K562 (cell line): Measurements from ENCODE around the gene CHAT.

Experiments
- CAMTA2 ChIP-seq: fragments of 250-450 bp; sonication (Bioruptor Pico); conservative IDR thresholded peaks from 2 replicates; pipeline ENCODE4 v1.5.1; 2022
- DPF2 ChIP-seq: fragments of 450-650 bp; IDR thresholded peaks from 2 replicates; pipeline ENCODE4 v1.6.1; 2016
- POLR2AphosphoS2 ChIP-seq: IDR thresholded peaks from 2 replicates; pipeline ENCODE4 v1.6.1; 2012; ENCODE audit warnings: low read length, improper control_type of control experiment
- TBL1XR1 ChIP-seq, 2 experiments: IDR thresholded peaks; 2 replicates each; pipeline ENCODE4 v1.6.1; 2012; ENCODE audit warnings: improper control_type of control experiment in 2 of 2, low read length in 2 of 2, mild to moderate bottlenecking in 1 of 2
- ZBTB1 ChIP-seq: sonication (generic); formaldehyde crosslinking; IDR thresholded peaks from 2 replicates; pipeline ENCODE4 v1.8.1; 2023; ENCODE audit warnings: missing genetic modification reagents, low read depth, mild to moderate bottlenecking, borderline replicate concordance
- TF ChIP-seq, protein P1 (sequence below): fragments of 250-450 bp; sonication (Bioruptor Pico); IDR thresholded peaks from 2 replicates; pipeline ENCODE4 v1.5.0; 2020; ENCODE audit warnings: mild to moderate bottlenecking, borderline replicate concordance
- TF ChIP-seq, protein P2 (sequence below), 3 experiments: IDR thresholded peaks in 2 of 3; conservative IDR thresholded peaks in 1 of 3; 2 replicates each; pipeline ENCODE4 v1.5.1; 2011 to 2012; ENCODE audit warnings: low read length in 3 of 3, mild to moderate bottlenecking in 3 of 3, control low read depth in 2 of 3, improper control_type of control experiment in 1 of 3, inconsistent platforms in 1 of 3, low read depth in 1 of 3, mixed read lengths in 1 of 3, moderate library complexity in 1 of 3; ENCODE audit not compliant: insufficient read depth in 2 of 3
- TF ChIP-seq, protein P3 (sequence below), 3 experiments: fragments of 200-800 bp in 1 of 3; fragments of 250-450 bp in 1 of 3; fragments of 450-650 bp in 1 of 3; sonication (Bioruptor Pico) in 1 of 3; sonication (Bioruptor generic) in 1 of 3; formaldehyde crosslinking in 1 of 3; IDR thresholded peaks; 2 replicates each; pipeline versions ENCODE4 v1.6.1 to v1.8.0; 2016 to 2022; ENCODE audit warnings: mild to moderate bottlenecking in 2 of 3, missing genetic modification characterization in 2 of 3, missing compliant biosample characterization in 1 of 3, moderate library complexity in 1 of 3
- TF ChIP-seq, protein P4 (sequence below): fragments of 250-450 bp; sonication (Bioruptor Pico); IDR thresholded peaks from 2 replicates; pipeline ENCODE4 v1.4.0; 2020
- TF ChIP-seq, protein P5 (sequence below), 2 experiments: fragments of 450-650 bp; IDR thresholded peaks; 2 replicates each; pipeline ENCODE4 v1.6.1; 2018; ENCODE audit warnings: mild to moderate bottlenecking in 2 of 2, low read depth in 1 of 2; ENCODE audit not compliant: partially characterized antibody in 2 of 2

DNA sequence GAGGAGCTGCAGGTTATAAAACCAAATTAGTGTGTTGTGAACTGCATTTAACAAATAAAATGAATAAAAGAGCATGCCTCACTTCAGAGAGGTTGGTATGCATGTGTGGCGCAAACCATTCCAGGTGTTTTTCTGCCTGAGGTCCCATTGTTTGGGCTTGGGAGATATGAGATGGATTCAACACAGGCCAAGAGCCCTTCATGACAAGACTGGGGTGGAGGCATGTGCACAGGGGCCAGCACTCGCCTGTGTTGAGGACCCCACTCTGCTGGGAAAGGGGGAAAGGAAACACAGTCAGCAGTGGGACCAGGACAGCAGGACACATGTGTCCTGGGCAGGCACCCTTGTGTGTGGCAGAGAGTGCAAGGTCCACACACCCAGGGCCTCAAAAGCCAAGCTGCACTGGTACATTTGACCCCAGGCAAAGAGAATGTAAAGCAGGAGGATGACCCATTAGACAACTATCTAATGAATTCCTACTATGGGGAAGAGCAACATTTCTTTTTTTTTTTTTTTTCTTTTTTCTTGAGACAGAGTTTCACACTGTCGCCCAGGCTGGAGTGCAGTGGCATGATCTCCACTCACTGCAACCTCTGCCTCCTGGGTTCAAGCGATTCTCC lies 12.9 kb upstream of the CHAT start:
- TF ChIP-seq, protein P1, sequence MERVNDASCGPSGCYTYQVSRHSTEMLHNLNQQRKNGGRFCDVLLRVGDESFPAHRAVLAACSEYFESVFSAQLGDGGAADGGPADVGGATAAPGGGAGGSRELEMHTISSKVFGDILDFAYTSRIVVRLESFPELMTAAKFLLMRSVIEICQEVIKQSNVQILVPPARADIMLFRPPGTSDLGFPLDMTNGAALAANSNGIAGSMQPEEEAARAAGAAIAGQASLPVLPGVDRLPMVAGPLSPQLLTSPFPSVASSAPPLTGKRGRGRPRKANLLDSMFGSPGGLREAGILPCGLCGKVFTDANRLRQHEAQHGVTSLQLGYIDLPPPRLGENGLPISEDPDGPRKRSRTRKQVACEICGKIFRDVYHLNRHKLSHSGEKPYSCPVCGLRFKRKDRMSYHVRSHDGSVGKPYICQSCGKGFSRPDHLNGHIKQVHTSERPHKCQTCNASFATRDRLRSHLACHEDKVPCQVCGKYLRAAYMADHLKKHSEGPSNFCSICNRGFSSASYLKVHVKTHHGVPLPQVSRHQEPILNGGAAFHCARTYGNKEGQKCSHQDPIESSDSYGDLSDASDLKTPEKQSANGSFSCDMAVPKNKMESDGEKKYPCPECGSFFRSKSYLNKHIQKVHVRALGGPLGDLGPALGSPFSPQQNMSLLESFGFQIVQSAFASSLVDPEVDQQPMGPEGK (CRISPR knock-in tag) = no peak
- no peak for TF ChIP-seq CAMTA2 (CRISPR knock-in tag)
- TF ChIP-seq, protein P2, sequence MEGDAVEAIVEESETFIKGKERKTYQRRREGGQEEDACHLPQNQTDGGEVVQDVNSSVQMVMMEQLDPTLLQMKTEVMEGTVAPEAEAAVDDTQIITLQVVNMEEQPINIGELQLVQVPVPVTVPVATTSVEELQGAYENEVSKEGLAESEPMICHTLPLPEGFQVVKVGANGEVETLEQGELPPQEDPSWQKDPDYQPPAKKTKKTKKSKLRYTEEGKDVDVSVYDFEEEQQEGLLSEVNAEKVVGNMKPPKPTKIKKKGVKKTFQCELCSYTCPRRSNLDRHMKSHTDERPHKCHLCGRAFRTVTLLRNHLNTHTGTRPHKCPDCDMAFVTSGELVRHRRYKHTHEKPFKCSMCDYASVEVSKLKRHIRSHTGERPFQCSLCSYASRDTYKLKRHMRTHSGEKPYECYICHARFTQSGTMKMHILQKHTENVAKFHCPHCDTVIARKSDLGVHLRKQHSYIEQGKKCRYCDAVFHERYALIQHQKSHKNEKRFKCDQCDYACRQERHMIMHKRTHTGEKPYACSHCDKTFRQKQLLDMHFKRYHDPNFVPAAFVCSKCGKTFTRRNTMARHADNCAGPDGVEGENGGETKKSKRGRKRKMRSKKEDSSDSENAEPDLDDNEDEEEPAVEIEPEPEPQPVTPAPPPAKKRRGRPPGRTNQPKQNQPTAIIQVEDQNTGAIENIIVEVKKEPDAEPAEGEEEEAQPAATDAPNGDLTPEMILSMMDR (IDR thresholded peaks at IDR 0.05 in 2 of 3, conservative IDR thresholded peaks at IDR 0.05 in 1 of 3; ENCODE audit: insufficient read depth in 2 of 3, low read depth in 1 of 3, low read length in 3 of 3) = no peak
- TF ChIP-seq ZBTB1 (CRISPR knock-in tag) = no peak
- TF ChIP-seq, protein P3, sequence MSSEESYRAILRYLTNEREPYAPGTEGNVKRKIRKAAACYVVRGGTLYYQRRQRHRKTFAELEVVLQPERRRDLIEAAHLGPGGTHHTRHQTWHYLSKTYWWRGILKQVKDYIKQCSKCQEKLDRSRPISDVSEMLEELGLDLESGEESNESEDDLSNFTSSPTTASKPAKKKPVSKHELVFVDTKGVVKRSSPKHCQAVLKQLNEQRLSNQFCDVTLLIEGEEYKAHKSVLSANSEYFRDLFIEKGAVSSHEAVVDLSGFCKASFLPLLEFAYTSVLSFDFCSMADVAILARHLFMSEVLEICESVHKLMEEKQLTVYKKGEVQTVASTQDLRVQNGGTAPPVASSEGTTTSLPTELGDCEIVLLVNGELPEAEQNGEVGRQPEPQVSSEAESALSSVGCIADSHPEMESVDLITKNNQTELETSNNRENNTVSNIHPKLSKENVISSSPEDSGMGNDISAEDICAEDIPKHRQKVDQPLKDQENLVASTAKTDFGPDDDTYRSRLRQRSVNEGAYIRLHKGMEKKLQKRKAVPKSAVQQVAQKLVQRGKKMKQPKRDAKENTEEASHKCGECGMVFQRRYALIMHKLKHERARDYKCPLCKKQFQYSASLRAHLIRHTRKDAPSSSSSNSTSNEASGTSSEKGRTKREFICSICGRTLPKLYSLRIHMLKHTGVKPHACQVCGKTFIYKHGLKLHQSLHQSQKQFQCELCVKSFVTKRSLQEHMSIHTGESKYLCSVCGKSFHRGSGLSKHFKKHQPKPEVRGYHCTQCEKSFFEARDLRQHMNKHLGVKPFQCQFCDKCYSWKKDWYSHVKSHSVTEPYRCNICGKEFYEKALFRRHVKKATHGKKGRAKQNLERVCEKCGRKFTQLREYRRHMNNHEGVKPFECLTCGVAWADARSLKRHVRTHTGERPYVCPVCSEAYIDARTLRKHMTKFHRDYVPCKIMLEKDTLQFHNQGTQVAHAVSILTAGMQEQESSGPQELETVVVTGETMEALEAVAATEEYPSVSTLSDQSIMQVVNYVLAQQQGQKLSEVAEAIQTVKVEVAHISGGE (CRISPR knock-in tag; IDR thresholded peaks at IDR 0.05) = no peak
- no peak for TF ChIP-seq DPF2
- no peak for TF ChIP-seq TBL1XR1 (IDR thresholded peaks at IDR 0.05; ENCODE audit: low read length in 2 of 2)
- TF ChIP-seq POLR2AphosphoS2 = no peak
- TF ChIP-seq, protein P4, sequence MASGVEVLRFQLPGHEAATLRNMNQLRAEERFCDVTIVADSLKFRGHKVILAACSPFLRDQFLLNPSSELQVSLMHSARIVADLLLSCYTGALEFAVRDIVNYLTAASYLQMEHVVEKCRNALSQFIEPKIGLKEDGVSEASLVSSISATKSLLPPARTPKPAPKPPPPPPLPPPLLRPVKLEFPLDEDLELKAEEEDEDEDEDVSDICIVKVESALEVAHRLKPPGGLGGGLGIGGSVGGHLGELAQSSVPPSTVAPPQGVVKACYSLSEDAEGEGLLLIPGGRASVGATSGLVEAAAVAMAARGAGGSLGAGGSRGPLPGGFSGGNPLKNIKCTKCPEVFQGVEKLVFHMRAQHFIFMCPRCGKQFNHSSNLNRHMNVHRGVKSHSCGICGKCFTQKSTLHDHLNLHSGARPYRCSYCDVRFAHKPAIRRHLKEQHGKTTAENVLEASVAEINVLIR (CRISPR knock-in tag) = no peak
- TF ChIP-seq, protein P5, sequence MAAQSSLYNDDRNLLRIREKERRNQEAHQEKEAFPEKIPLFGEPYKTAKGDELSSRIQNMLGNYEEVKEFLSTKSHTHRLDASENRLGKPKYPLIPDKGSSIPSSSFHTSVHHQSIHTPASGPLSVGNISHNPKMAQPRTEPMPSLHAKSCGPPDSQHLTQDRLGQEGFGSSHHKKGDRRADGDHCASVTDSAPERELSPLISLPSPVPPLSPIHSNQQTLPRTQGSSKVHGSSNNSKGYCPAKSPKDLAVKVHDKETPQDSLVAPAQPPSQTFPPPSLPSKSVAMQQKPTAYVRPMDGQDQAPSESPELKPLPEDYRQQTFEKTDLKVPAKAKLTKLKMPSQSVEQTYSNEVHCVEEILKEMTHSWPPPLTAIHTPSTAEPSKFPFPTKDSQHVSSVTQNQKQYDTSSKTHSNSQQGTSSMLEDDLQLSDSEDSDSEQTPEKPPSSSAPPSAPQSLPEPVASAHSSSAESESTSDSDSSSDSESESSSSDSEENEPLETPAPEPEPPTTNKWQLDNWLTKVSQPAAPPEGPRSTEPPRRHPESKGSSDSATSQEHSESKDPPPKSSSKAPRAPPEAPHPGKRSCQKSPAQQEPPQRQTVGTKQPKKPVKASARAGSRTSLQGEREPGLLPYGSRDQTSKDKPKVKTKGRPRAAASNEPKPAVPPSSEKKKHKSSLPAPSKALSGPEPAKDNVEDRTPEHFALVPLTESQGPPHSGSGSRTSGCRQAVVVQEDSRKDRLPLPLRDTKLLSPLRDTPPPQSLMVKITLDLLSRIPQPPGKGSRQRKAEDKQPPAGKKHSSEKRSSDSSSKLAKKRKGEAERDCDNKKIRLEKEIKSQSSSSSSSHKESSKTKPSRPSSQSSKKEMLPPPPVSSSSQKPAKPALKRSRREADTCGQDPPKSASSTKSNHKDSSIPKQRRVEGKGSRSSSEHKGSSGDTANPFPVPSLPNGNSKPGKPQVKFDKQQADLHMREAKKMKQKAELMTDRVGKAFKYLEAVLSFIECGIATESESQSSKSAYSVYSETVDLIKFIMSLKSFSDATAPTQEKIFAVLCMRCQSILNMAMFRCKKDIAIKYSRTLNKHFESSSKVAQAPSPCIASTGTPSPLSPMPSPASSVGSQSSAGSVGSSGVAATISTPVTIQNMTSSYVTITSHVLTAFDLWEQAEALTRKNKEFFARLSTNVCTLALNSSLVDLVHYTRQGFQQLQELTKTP (IDR thresholded peaks at IDR 0.05; ENCODE audit: low read depth in 1 of 2, partially characterized antibody in 2 of 2) = no peak
